ENCODE measurements around the gene SLC22A13.
A peak's percentile ranks its signal among the peaks of the same experiment; 100 is the strongest.
"Not testable (repeated sequence)": the region's sequence is repeated elsewhere in the genome, so short reads cannot be mapped to it uniquely, and the experiment has no call there.

Gene SLC22A13

GRCh38 chr3:38306941-38307340 is 41.3 kb downstream of the SLC22A13 start:
- DNase-seq (ENCODE audit: low read depth), result no peak

DNA sequence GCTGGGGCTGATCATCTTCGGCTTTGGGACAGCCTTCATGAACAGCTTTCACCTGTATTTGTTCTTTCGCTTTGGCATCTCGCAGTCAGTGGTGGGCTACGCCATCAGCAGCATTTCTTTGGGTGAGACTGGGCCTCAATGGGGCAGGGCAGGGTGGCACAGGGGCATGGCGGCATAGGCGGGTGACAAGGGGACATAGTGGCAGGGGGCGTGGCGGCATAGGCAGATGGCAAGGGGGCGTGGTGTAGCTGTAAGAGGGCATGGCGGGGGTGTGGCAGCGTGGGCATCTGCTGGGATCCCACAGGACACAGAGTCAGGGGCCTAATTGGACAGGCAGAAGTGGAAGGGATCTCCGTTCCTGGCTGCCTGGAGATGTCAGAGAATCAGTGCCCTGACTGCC is 42.0 kb downstream of the SLC22A13 start:
- no peak for DNase-seq (ENCODE audit: low read depth)

DNA sequence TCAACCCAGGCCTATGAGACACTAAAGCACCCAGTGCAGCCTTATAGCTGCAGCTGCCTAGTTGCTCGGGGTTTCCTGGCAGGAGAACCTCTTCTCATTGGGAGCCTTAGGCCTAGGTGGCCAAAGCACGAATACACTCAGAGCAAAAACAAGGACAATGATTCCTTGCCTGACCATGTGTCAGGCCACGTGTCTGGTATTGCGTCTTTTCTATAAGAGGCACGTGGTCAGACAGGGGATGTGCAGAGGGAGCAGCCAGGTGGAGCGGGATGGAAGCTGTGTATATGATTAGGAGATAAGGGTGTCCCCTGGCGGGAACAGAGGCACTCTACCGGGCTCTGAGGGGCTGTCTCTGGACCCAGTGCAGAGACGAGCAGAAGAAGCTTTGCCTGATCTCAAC is 42.8 kb downstream of the SLC22A13 start:
- DNase-seq (ENCODE audit: low read depth), result no peak

DNA sequence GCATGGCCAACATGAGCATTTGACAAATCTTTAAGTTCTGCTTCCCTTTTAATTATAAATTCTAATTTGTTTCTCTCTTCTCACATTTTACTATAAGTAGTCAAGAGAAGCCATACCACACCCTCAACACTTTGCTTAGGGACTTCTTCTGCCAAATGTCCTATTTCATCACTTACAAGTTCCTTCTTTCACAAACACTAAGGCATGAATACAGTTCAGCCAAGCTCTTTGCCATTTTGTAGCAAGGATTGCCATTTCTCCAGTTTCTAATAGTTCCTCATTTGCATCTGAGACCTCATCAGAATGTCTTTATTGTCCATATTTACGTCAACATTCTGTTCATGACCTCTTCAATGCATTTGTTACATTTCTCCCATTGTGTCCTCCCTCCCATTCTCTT is 45.9 kb downstream of the SLC22A13 start:
- DNase-seq (ENCODE audit: low read depth), result no peak

DNA sequence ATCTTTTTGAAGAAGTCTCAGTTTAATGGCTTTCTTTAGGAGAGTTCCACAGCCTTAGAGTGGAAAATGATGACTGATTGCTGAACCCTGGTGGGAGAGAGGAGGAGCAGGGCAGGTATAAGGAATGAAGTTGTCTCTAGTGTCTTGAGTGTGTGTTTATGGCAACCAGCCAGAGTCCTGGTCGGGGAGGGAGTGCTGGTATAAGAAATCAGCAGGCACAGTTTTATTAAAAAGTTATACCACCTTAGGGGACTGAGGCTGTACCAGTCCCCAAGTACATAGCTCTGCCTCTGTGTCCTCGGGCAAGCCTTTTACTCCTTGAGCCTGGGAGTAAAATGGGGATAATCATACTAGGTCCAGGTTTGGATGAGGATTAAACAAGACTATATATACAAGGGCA is 46.3 kb downstream of the SLC22A13 start:
- no peak for DNase-seq (ENCODE audit: low read depth)

GRCh38 chr3:38312356-38312755 is 46.7 kb downstream of the SLC22A13 start:
- DNase-seq (ENCODE audit: low read depth), result no peak

DNA sequence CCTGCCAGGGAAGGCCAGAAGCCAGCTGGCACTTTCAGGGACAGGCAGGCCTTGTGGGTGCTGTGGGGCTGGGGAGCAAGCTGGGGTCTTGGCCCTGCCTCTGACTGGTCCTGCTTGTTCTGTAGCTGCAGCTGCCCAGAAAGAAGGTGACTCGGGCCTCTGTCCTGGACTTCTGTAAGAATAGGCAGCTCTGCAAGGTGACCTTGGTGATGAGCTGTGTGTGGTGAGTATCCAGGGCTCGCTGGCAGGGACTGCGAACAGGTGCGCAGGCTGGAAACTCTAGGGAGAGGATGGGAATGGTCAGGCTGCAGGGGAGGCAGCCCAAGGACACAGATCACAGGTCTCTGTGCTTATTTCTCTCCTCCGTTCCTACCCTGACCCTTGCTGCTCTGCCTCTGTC is 47.7 kb downstream of the SLC22A13 start:
- no peak for DNase-seq (ENCODE audit: low read depth)

DNA sequence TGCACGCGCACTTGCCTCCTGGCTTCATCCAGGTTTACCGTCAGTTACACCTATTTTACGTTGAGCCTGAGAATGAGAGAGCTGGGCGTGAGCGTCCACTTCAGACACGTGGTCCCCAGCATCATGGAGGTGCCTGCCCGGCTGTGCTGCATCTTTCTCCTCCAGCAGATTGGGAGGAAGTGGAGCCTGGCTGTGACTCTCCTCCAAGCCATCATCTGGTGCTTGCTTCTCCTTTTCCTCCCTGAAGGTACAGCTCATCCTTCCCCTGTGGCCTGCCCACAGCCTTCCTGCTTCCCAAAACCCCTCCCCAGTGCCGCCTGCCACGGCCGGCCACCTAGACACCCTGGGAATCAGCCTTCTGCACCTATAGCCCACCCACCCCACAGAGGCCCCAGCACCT is 48.1 kb downstream of the SLC22A13 start:
- DNase-seq (ENCODE audit: low read depth), result no peak

DNA sequence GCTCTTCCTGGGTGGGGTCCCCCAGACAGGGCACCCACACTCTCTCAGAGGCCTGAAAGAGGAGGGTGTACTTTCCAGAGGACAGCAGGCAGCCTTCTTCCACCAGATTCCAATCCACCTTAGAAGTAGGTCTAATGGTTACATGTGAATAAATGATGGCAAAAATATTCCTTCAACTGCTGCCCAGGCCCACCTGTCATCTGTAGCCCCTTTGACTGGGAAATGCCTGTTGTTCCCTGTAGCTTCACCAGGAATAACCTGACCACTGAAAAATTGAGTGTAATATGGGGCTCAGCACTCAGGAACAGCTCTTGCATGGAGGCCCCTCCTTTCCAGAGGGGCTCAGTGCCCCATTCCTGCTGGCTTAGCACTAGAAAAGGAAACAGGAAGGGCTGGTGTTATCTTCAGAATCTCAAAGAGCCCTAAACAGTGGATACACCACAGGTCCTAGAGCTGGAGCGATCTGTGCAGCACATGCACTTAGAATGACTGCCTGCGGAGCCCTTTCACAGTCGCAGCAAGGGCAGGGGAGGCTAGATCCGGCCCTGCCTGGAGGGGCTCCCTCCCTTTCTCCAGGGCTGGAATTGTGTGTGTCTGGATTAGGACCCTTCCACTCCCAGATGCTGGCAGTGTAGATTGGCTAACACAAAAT is 48.6 kb downstream of the SLC22A13 start:
- DNase-seq (ENCODE audit: low read depth), result peak; percentile 25

DNA sequence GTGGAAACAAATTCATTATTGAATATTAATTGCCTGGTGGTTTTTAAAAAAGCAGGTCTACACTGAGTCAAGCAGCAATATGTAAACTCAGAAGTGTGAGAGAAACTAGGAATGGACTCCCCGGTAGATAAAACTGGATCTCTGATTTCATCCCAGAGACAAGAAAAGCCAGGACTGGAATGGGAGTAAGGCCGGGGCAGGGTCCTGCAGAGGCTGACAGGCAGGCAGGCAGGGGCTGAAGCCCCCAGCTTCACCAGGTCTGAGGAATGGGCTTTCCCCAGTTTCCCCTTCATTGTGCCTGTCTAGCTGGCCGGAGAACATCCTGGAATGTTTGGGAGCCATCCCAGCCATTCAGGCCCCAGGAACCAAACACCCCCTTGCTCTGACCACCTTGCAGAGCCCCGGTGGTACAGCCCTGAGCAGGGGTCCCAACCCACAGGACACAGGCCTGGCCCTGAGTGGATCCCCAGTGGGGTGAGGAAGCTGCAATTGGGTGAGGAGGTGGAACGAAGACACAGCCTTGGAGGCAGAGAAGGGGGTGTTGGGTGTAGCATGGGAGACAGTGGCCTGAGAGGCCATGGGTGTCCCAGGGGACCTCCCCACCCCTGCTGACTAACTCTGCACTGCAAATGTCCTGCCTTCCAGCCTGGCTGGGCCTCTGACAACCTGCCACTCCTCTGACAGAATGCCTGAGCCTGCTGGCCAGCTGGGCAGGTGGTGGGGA is 49.3 kb downstream of the SLC22A13 start:
- no peak for DNase-seq (ENCODE audit: low read depth)

DNA sequence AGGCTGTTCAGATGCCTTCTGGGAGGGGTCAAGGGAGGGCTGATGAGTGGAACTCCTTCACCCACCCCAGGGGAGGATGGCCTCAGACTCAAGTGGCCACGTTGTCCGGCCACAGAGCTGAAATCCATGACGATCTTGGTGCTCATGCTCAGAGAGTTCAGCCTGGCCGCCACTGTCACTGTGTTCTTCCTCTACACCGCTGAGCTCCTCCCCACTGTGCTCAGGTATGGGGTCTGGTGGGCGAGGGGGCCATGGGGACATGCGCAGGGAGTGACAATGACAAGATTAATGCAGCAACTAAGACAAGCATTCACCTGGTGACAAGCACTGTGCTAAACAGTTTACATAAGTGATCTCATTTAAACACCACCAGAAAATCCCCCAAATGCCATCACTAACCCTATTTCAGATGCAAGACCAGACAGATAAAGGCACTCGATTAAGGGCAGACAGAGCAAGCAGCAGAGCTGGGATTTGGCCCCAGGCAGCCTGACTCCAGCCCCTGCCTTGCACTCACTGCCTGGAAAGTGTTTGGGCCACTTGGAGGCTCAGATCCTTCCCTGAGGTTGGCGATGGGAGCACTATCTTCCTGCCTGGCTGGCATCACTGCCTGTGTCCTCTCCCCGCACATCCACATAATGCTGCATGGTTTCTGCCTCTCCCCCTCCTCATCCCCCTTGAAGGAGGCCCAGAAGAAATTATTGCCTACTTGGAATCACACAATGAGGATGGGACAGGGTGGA is 50.0 kb downstream of the SLC22A13 start:
- DNase-seq (ENCODE audit: low read depth), result no peak

GRCh38 chr3:38316356-38317191 is 51.0 kb downstream of the SLC22A13 start:
- DNase-seq (ENCODE audit: low read depth), result no peak

DNA sequence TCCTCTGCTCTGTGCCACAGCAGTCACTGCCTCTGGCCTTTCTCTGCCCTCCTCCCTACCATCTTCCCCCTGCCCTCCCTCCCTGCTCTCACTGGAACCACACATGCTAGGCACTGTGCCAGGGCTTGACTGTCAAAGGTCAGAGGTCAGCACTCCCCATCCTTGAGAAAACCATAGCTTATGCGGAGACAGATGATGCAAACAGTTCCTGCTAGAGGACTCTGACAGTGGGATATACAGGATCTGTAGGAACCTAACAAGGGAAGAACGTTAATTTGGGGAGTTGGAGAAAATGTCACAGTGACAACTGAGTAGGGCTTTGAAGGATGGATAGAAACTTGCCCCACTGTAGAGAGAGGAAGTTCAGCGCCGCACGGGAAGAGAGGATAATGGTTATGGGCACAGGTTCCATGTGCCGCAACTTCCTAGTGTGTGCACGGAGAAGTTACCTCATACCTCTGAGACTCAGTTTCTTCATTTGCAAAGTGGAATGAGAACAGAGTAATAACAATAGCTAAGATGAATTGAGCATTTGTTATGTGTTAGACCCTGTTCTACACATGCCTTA is 51.7 kb downstream of the SLC22A13 start:
- no peak for DNase-seq (ENCODE audit: low read depth)

- DNase-seq (ENCODE audit: low read depth), result no peak
These were observed 53.4 kb downstream of the SLC22A13 start for GRCh38 chr3:38318766-38319671.

DNA sequence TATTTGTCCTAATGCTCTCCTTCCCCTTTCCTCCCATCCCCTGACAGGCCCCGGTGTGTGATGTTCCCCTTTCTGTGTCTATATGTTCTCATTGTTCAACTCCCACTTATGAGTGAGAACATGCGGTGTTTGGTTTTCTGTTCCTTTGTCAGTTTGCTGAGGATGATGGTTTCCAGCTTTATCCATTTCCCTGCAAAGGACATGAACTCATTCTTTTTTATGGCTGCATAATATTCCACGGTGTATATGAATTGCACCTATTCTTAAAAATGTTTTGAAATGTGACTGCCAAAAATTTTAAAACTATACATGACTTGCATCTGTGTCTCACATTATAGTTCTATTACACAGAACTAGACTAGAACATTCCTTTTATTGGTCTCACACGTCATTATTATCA is 55.0 kb downstream of the SLC22A13 start:
- not testable (repeated sequence) for DNase-seq (ENCODE audit: low read depth)

DNA sequence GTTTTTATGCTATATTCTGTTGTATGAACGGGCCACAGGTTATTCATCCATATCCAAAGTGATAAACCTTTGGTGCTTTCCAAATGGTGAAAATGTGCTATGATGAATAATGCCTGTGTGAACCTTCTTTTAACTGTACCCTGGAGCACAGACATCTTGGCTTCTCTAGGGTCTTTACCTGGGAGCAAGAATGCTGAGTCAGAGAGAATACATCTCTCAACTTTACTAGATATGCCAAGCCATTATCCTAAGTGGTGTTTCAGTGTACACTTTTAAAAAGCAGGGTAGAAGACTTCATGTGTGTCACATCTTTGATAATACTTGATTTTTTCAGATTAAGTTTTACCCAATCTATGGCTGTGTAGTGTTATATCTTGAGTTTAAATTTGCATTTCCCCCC is 57.4 kb downstream of the SLC22A13 start:
- no peak for DNase-seq (ENCODE audit: low read depth)

DNA sequence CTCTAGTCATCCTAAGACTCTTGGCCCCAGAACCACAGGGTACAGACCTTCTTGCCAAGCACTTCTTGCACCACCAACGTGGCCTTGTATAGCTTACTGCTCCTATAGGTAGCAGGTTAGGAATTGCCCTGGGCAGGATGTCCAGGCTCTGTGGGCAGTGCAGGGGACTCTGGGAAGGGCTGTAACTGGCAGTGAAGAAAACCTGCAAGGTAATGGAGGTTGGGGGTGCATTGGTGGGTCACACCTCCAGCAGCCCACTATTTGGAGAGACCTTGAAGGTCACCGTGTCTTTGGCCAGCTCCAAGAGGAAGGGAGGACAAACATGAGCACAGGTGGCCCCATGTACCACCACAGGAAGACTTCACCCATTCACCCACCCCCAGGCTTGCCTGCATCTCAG is 59.6 kb downstream of the SLC22A13 start:
- no peak for DNase-seq (ENCODE audit: low read depth)

- DNase-seq (ENCODE audit: low read depth), result no peak
These were observed 61.9 kb downstream of the SLC22A13 start for GRCh38 chr3:38327335-38328009.

Measured in CMK (cell line).